ENCODE data around the gene PTPRC.

Gene PTPRC

DNA sequence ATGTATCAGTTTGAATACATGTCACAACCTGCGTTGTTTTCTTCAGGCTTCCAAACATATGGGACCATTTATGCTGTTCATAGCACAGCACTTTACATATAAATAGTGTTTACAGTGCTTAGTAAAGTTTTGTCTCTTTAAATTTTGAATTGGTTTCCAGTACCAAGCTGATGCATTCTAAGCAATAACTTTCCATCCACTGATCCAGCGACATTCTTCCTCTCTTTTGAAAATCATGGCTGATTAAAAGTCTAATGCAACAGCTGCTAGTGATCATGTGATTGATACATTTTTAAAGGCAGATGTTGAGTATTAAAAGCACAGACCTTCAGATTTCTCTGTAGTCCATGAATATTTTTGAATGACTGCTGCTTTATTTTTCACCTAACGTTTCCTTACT, 154.9 kb downstream of the PTPRC start:
- no peak for DNase-seq (ENCODE audit: low spot score)
- TF ChIP-seq, protein P1, sequence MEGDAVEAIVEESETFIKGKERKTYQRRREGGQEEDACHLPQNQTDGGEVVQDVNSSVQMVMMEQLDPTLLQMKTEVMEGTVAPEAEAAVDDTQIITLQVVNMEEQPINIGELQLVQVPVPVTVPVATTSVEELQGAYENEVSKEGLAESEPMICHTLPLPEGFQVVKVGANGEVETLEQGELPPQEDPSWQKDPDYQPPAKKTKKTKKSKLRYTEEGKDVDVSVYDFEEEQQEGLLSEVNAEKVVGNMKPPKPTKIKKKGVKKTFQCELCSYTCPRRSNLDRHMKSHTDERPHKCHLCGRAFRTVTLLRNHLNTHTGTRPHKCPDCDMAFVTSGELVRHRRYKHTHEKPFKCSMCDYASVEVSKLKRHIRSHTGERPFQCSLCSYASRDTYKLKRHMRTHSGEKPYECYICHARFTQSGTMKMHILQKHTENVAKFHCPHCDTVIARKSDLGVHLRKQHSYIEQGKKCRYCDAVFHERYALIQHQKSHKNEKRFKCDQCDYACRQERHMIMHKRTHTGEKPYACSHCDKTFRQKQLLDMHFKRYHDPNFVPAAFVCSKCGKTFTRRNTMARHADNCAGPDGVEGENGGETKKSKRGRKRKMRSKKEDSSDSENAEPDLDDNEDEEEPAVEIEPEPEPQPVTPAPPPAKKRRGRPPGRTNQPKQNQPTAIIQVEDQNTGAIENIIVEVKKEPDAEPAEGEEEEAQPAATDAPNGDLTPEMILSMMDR (IDR thresholded peaks at IDR 0.05; ENCODE audit: extremely low read depth, missing control alignments), result no peak

DNA sequence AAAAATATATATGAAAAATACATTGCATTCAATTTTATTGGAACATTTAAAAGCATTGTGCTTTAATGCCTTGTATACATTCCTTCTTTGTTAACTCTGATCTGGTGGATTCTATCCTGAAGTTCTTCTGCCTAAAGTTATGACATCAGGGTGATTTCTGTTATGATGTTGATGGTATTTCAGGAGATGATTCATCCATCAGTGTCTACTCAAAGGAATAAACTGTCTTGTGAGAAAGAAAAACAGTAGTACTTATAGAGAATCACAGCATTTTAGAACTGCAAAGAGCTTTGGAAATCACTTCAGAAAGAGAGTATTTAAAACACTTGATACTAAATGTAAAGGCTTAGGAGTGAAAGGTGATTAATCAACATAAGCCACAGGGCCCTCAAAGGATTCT, 155.7 kb downstream of the PTPRC start:
- TF ChIP-seq, protein P1 (IDR thresholded peaks at IDR 0.05; ENCODE audit: extremely low read depth, missing control alignments), result no peak
- no peak for DNase-seq (ENCODE audit: low spot score)

DNA sequence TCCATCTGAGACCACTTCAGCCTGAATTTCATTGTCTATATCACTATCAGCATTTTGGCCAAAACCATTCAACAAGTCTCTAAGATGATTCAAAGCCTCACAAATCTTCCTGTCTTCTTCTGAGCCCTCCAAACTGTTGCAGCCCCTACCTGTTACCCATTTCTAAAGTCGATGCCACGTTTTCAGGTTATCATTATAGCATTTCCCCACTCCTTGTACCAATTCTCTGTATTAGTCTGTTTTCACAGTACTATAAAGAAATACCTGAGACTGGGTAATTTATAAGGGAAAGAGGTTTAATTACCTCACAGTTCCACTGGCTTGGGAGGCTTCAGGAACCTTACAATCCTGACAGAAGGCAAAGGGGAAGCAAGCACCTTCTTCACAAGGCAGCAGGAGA, 158.8 kb downstream of the PTPRC start:
- TF ChIP-seq, protein P1 (IDR thresholded peaks at IDR 0.05; ENCODE audit: extremely low read depth, missing control alignments), result no peak
- no peak for DNase-seq (ENCODE audit: low spot score)

DNA sequence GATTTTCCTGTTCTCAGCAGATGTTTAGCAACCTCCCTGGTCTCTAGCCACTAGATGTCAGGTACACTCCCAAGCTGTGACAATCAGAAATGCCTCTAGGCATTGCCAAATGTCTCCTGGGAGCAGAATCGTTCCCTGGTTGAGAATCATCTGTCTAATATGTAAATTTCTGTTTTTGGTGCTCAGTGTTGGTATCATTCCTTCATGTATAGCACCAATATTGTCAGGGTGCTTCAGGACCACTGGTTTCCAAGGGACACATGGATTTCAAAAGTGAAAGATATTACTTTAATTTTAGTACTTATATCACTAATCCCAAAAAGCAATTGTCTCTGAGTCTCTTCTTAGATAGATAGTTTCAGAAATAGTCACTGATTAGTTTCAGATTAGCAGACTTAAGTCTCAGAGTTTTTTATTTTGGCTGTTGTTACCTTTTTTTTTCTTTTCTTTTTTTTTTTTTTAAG, 160.1 kb downstream of the PTPRC start:
- DNase-seq (ENCODE audit: low spot score), result peak; percentile 18
- TF ChIP-seq, protein P1 (IDR thresholded peaks at IDR 0.05; ENCODE audit: extremely low read depth, missing control alignments), result no peak

DNA sequence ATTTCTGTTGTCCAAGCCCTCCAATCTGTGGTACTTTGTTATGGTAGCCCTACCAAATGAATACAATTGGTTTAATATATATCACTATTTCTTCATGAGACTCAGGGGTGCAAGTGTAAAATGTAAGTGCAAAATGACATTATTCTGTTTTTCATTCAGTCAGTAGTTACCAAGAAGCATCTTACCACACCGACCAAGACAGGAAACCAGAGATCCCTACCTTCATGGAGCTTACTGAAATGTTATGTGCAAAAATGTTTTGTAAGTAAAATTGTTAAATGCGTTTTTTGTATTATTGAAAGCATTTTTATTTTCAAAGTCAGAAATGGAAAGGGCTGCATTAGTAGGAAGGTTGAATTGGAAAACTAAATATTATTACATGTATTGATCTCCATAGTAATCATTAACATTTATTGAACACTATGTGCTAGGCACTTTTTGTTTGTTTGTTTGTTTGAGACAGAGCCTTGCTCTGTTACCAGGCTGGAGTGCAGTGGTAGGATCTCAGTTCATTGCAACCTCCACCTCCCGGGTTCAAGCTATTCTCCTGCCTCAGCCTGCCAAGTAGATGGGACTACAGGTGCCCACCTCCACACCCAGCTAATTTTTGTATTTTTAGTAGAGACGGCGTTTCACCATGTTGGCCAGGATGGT, 166.8 kb downstream of the PTPRC start:
- TF ChIP-seq, protein P1 (IDR thresholded peaks at IDR 0.05; ENCODE audit: extremely low read depth, missing control alignments), result no peak
- DNase-seq (ENCODE audit: low spot score), result no peak

DNA sequence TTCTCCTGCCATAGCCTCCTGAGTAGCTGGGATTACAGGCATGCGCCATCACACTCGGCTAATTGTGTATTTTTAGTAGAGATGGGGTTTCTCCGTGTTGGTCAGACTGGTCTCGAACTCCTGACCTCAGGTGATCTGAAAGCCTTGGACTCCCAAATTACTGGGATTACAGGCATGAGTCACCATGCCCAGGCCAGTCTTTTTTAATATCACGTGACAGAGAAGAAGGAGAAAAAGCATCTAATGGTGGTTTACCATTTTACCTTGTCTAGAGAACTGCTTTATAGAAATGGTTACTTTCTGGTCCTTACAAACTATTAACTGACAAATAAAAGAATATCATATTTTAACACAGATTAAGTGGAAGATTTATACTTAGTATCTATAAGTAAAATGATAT, 168.0 kb downstream of the PTPRC start:
- DNase-seq (ENCODE audit: low spot score), result no peak
- TF ChIP-seq, protein P1 (IDR thresholded peaks at IDR 0.05; ENCODE audit: extremely low read depth, missing control alignments), result no peak

Measured in GM20000 (cell line).